H1 (cell line): ENCODE measurements around the gene ZNF488.

ENCODE experiments used
- ATF3 ChIP-seq: IDR thresholded peaks from 2 replicates; pipeline ENCODE4 v1.6.1; 2011; ENCODE audit warnings: low read depth, mild to moderate bottlenecking, low read length; ENCODE audit not compliant: insufficient read depth
- CEBPB ChIP-seq: IDR thresholded peaks from 2 replicates; pipeline ENCODE4 v1.6.1; 2012; ENCODE audit warnings: low read depth, low read length
- CTCF ChIP-seq, 3 experiments: IDR thresholded peaks; 1 replicate in 2 of 3; 2 replicates in 1 of 3; pipeline versions ENCODE4 v1.5.1 to v1.6.1; 2011; ENCODE audit warnings: low read length in 3 of 3, mild to moderate bottlenecking in 3 of 3, inconsistent platforms in 2 of 3, low read depth in 1 of 3, moderate library complexity in 1 of 3; ENCODE audit not compliant: insufficient read depth in 1 of 3; ENCODE audit errors: control extremely low read depth in 1 of 3
- JUN ChIP-seq: IDR thresholded peaks from 2 replicates; pipeline ENCODE4 v1.6.1; 2011; ENCODE audit warnings: low read depth, mild to moderate bottlenecking, improper control_type of control experiment, low read length
- MAFK ChIP-seq: IDR thresholded peaks from 2 replicates; pipeline ENCODE4 v1.6.1; 2012; ENCODE audit warnings: low read depth, mild to moderate bottlenecking, improper control_type of control experiment, low read length
- POLR2A ChIP-seq, 2 experiments: IDR thresholded peaks; 1 replicate in 1 of 2; 2 replicates in 1 of 2; pipeline ENCODE4 v1.6.1; 2011; ENCODE audit warnings: low read depth in 2 of 2, low read length in 2 of 2, mild to moderate bottlenecking in 2 of 2; ENCODE audit errors: control extremely low read depth in 1 of 2
- RAD21 ChIP-seq, 2 experiments: IDR thresholded peaks in 1 of 2; conservative IDR thresholded peaks in 1 of 2; 2 replicates each; pipeline ENCODE4 v1.6.1; 2011; ENCODE audit warnings: low read depth in 2 of 2, low read length in 2 of 2, improper control_type of control experiment in 1 of 2, inconsistent platforms in 1 of 2, mild to moderate bottlenecking in 1 of 2, moderate library complexity in 1 of 2
- SIRT6 ChIP-seq: IDR thresholded peaks from one replicate; pipeline ENCODE4 v1.7.1; 2012; ENCODE audit warnings: low read length, inconsistent platforms
- SP2 ChIP-seq: IDR thresholded peaks from 2 replicates; pipeline ENCODE4 v1.6.1; 2012; ENCODE audit warnings: mild to moderate bottlenecking, low read length, inconsistent platforms

- TF ChIP-seq JUN (no peak), CTCF (IDR thresholded peaks at IDR 0.05; ENCODE audit: control extremely low read depth in 1 of 3, insufficient read depth in 1 of 3, low read depth in 1 of 3, low read length in 3 of 3) (no peak), CEBPB (no peak), POLR2A (IDR thresholded peaks at IDR 0.05; ENCODE audit: control extremely low read depth in 1 of 2, low read depth in 2 of 2, low read length in 2 of 2) (no peak), SIRT6 (no peak), SP2 (no peak), ATF3 (no peak), MAFK (no peak), RAD21 (IDR thresholded peaks at IDR 0.05 in 1 of 2, conservative IDR thresholded peaks at IDR 0.05 in 1 of 2; ENCODE audit: low read depth in 2 of 2, low read length in 2 of 2) (no peak)
Observed at GRCh38 chr10:47330804-47331203, 53.3 kb downstream of the ZNF488 start.
